Endothelial cell (in vitro differentiated cells): ENCODE results near the gene ZFAND3. TPM values are rescaled to one million over a fixed set of nuclear protein-coding genes. Genes with fewer than 3 reads are reported as not detected.

Experiments used
- DNase-seq: peaks from one replicate; pipeline ENCODE4 v3.0.0; 2021; ENCODE audit warnings: low spot score
- H3K27ac Mint-ChIP-seq: one replicate; pipeline ENCODE4 v1.8.0; 2021; ENCODE audit warnings: mixed read lengths, inconsistent platforms; ENCODE audit not compliant: unreplicated experiment
- H3K27me3 Mint-ChIP-seq: one replicate; pipeline ENCODE4 v1.8.0; 2021; ENCODE audit warnings: mild to moderate bottlenecking, moderate library complexity, mixed read lengths, inconsistent platforms; ENCODE audit not compliant: unreplicated experiment
- H3K36me3 Mint-ChIP-seq: one replicate; pipeline ENCODE4 v1.8.0; 2021; ENCODE audit warnings: mild to moderate bottlenecking, low read depth, mixed read lengths, inconsistent platforms; ENCODE audit not compliant: unreplicated experiment
- H3K4me1 Mint-ChIP-seq: one replicate; pipeline ENCODE4 v1.8.0; 2021; ENCODE audit warnings: mild to moderate bottlenecking, mixed read lengths, inconsistent platforms; ENCODE audit not compliant: unreplicated experiment
- H3K4me3 Mint-ChIP-seq: one replicate; pipeline ENCODE4 v1.8.0; 2021; ENCODE audit warnings: mild to moderate bottlenecking, mixed read lengths, inconsistent platforms; ENCODE audit not compliant: unreplicated experiment
- H3K9me3 Mint-ChIP-seq: one replicate; pipeline ENCODE4 v1.8.0; 2021; ENCODE audit warnings: mixed read lengths, inconsistent platforms; ENCODE audit not compliant: unreplicated experiment
- total RNA-seq: library from RNA; stranded (reverse); fragmentation: NEBNext Ultra II Directional; extraction: Animal tissue kit (Norgen Biotek cat#: 25700); gene quantifications from one replicate; pipeline ENCODE4 v1.2.1, GENCODE V29; 2021; ENCODE audit not compliant: unreplicated experiment
- TF ChIP-seq, protein P1 (sequence below): fragments of 200-600 bp; sonication (generic); IDR thresholded peaks from one replicate; pipeline ENCODE4 v1.5.0; 2021; ENCODE audit warnings: antibody characterized with exemption; ENCODE audit not compliant: unreplicated experiment

ZFAND3 gene
- total RNA-seq, 1 donor from 2014 or later: 96.3 TPM

DNA sequence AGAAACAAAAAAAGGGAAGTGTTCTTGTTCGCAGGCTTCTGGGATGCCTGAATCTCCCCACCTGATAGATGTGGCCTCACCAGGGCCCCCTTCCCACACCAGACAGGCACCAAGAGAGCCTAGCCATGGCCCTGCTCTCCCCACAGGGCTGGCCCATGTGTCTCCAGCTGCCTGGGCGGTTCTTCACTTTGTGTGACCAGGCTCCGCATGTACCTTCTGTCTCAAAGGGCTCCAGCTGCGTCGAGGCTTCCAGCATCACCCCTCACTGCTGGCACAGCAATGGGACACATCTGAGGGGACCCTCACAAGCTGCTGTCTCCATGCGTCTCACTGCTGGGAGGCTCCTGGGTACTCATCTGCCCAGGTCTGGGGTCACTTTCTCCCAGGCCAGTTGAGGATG, 362.9 kb downstream of the ZFAND3 start:
- no peak overlapping the region for H3K4me3 Mint-ChIP-seq
- H3K4me1 Mint-ChIP-seq: peaks cover 16% of the 10 kb centered on the region
- H3K9me3 Mint-ChIP-seq: no peaks in the 10 kb centered on the region
- no peaks in the 10 kb centered on the region for H3K36me3 Mint-ChIP-seq
- peaks cover 7% of the 10 kb centered on the region for H3K27me3 Mint-ChIP-seq
- no peak overlapping the region for H3K27ac Mint-ChIP-seq
- DNase-seq: no peak
- TF ChIP-seq, protein P1, sequence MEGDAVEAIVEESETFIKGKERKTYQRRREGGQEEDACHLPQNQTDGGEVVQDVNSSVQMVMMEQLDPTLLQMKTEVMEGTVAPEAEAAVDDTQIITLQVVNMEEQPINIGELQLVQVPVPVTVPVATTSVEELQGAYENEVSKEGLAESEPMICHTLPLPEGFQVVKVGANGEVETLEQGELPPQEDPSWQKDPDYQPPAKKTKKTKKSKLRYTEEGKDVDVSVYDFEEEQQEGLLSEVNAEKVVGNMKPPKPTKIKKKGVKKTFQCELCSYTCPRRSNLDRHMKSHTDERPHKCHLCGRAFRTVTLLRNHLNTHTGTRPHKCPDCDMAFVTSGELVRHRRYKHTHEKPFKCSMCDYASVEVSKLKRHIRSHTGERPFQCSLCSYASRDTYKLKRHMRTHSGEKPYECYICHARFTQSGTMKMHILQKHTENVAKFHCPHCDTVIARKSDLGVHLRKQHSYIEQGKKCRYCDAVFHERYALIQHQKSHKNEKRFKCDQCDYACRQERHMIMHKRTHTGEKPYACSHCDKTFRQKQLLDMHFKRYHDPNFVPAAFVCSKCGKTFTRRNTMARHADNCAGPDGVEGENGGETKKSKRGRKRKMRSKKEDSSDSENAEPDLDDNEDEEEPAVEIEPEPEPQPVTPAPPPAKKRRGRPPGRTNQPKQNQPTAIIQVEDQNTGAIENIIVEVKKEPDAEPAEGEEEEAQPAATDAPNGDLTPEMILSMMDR: no peak

DNA sequence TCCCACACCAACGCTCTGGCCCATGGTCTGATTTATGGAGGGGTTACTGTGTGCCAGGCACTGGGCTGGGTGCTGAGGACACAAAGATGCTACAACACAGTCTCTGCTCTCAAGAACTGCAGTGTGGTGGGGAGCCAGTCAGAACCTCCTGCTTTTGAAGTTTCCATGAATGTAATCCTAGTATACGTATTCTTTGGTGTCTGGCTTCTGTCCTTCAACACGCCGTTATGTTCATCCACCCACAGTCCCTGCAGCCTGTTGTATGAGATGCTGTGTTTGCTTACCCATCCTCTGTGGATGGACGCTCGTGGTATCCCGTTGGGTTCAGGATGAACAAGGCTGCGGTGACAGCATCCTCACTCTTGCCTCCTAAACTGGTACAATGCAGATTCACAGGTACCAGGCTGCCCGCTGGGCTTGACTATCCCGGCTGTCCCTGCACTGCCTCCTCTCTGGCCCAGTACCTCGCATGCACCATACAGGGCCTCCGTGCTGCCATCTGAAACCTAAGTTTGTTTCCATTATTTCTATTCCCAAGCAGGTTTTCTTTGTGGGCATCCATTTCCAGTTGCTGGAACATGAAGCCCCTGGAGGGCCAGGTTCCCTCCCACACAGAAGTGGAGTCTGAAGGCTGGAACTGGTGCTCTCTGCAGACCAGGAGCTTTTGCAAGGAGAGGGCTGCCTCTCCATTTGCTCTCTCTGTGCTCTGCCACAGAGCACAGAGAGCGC, 364.5 kb downstream of the ZFAND3 start:
- Mint-ChIP-seq H3K27ac (no peak overlapping the region), H3K4me1 (peaks cover 11% of the 10 kb centered on the region), H3K27me3 (peaks cover 8% of the 10 kb centered on the region), H3K9me3 (no peaks in the 10 kb centered on the region), H3K36me3 (peaks cover under 1% of the 10 kb centered on the region), H3K4me3 (no peak overlapping the region)
- DNase-seq: no peak
- TF ChIP-seq, protein P1: no peak

DNA sequence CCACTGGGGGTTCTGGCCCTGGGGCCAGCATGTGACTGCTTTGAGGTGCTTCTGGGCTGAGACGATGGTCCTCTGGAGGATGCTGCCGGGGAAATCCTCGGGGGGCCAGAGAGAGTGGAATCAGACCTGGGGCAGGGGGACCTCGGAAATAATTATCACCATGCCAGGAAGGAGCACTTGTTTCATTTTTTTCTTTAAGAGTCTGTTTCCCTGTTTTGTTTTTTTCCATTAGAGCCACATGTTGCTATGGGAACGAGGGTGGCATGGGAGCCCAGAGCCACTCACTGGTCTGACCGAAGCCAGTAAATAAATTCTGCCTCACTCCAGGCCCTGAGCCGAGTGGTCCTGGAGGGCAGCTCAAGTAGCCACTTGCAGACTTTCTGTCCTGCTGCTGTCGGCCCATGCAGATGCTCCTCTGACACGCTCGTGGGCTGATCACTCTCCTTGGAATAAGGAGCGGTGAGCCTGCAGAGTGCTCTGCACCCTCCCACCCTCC, 365.1 kb downstream of the ZFAND3 start:
- no peak for DNase-seq
- TF ChIP-seq, protein P1: no peak
- Mint-ChIP-seq H3K9me3 (no peaks in the 10 kb centered on the region), H3K4me1 (peaks cover 13% of the 10 kb centered on the region), H3K27me3 (peaks cover 8% of the 10 kb centered on the region), H3K27ac (no peak overlapping the region), H3K36me3 (peaks cover 3% of the 10 kb centered on the region), H3K4me3 (no peak overlapping the region)

DNA sequence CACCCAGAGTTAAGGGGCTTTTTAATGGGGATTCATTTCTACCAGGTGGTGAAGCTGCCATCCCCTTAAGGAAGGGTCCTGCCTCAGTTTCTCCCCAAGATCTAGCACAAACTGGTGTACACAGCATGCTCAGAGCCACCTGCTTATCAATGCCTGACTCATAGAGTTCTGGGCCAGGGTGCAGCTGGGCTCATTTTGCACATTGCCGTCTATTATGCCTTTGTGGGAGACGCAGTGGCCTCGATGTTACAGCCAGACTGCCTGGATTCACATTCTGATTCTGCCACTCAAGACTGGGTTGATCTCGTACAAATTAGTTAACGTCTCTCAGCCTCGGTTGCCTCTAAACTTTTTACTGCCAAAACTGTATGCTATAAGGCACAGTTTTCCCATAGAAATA, 365.7 kb downstream of the ZFAND3 start:
- Mint-ChIP-seq H3K36me3 (peaks cover 3% of the 10 kb centered on the region), H3K9me3 (no peaks in the 10 kb centered on the region), H3K4me3 (no peak overlapping the region), H3K4me1 (peaks cover 13% of the 10 kb centered on the region), H3K27me3 (peaks cover 8% of the 10 kb centered on the region), H3K27ac (no peak overlapping the region)
- TF ChIP-seq, protein P1: no peak
- DNase-seq: no peak

DNA sequence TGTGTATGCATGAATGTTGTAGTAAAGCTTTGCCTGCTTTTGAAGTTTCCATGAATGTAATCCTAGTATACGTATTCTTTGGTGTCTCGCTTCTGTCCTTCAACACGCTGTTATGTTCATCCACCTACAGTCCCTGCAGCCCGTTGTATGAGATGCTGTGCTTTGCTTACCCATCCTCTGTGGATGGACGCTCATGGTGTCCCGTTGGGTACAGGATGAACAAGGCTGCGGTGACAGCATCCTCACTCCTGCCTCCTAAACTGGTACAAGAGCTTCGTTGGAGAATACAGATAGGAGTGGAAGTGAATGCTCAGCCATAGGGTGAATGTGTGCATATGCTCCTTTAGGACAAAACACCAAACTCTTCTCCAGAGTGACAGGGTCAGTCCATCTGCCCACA, 366.2 kb downstream of the ZFAND3 start:
- no peak overlapping the region for H3K4me3 Mint-ChIP-seq
- peaks cover 8% of the 10 kb centered on the region for H3K27me3 Mint-ChIP-seq
- TF ChIP-seq, protein P1: no peak
- no peak overlapping the region for H3K27ac Mint-ChIP-seq
- H3K36me3 Mint-ChIP-seq: peaks cover 3% of the 10 kb centered on the region
- no peaks in the 10 kb centered on the region for H3K9me3 Mint-ChIP-seq
- H3K4me1 Mint-ChIP-seq: peaks cover 13% of the 10 kb centered on the region
- no peak for DNase-seq
